Small intestine (tissue), 7 donors: ENCODE data around the gene CTSF. TPM values are rescaled to one million over a fixed set of nuclear protein-coding genes. Genes with fewer than 3 reads are reported as not detected.

Source experiments
- DNase-seq, 2 donors: peaks; one replicate each; pipeline versions ENCODE4 v3.0.0 to v3.0.0-alpha.2; 2013
- FAIRE-seq: peaks from 2 replicates; lab custom pipeline; 2012; peaks lifted over from hg19 to GRCh38; lab: Jason Lieb, UNC
- H3K27ac ChIP-seq, 3 donors: one replicate each; pipeline ENCODE4 v1.5.1; 2013; ENCODE audit warnings: low read length in 2 of 3, mild to moderate bottlenecking in 2 of 3, control low read depth in 1 of 3, inconsistent platforms in 1 of 3, low read depth in 1 of 3, moderate library complexity in 1 of 3
- H3K27me3 ChIP-seq, 3 donors: one replicate each; pipeline ENCODE4 v1.6.1; 2013; ENCODE audit warnings: low read length in 3 of 3, inconsistent platforms in 1 of 3; ENCODE audit not compliant: control insufficient read depth in 3 of 3, insufficient read depth in 3 of 3
- H3K36me3 ChIP-seq, 3 donors: one replicate each; pipeline ENCODE4 v1.6.1; 2013; ENCODE audit warnings: low read length in 3 of 3, inconsistent platforms in 1 of 3, low read depth in 1 of 3, mild to moderate bottlenecking in 1 of 3, moderate library complexity in 1 of 3; ENCODE audit not compliant: control insufficient read depth in 3 of 3, insufficient read depth in 2 of 3
- H3K4me1 ChIP-seq, 3 donors: one replicate each; pipeline ENCODE4 v1.6.1; 2013; ENCODE audit warnings: low read length in 2 of 3, inconsistent platforms in 1 of 3, low read depth in 1 of 3, mild to moderate bottlenecking in 1 of 3, moderate library complexity in 1 of 3; ENCODE audit not compliant: control insufficient read depth in 3 of 3, insufficient read depth in 2 of 3
- H3K4me3 ChIP-seq, 3 donors: one replicate each; pipeline ENCODE4 v1.5.1; 2013; ENCODE audit warnings: low read length in 3 of 3, control low read depth in 1 of 3, inconsistent platforms in 1 of 3, low read depth in 1 of 3, mild to moderate bottlenecking in 1 of 3, moderate library complexity in 1 of 3
- H3K9me3 ChIP-seq, 2 donors: one replicate each; pipeline ENCODE4 v1.6.1; 2013; ENCODE audit warnings: low read depth in 1 of 2, low read length in 1 of 2; ENCODE audit not compliant: control insufficient read depth in 2 of 2, insufficient read depth in 1 of 2
- WGBS, 3 donors: extraction: QIAGEN DNeasy Blood & Tissue Kit; methylation state at CpG; one replicate each; pipeline ENCODE4 v1.1.7; 2013; 5-methylcytosine and 5-hydroxymethylcytosine counted together
- polyA plus RNA-seq, 4 donors: library from polyadenylated mRNA; stranded (reverse) in 3 of 4; unstranded in 1 of 4; fragments of 200-250 nt in 3 of 4; fragments of 120-200 nt in 1 of 4; gene quantifications; one replicate each; pipeline versions ENCODE4 v1.2.1 to v1.2.3, GENCODE V29; 2013
- donor health status: healthy with polysubstance abuse.
- donor health status: control.
- donor health status: control.
- donor health status: Bipolar disorder and iron deficiency.
- donor health status: healthy.

CTSF gene
- polyA plus RNA-seq, 4 donors: 0.67 to 21.0 (median 7.8) TPM

DNA sequence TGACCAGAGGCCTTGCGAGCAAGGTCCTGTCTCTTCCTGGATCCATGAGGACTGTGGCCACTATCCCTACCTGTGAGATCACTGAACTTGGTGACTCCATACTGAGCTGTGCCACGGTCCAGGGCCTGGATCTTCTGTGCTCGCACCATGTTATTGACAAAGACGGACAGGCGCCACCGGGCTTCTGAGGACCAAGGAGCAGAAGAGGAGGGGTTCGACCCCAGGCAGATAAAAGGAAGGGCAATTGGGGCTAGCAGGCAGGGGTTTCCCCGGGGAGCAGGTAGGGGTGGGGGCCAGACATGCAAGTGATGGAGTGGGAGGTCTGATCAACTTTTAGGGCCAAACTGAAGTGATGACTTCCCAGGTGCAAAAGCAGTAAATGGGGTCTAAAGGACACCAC is 2.2 kb downstream of the CTSF start:
- FAIRE-seq (no peak), DNase-seq (no peak)
- Histone ChIP-seq H3K27me3 (peaks cover 0 to 28% (median 0%) of the 10 kb centered on the region in 3 donors), H3K4me3 (no peak overlapping the region), H3K27ac (no peak overlapping the region), H3K4me1 (no peaks in the 10 kb centered on the region), H3K9me3 (no peaks in the 10 kb centered on the region), H3K36me3 (peaks cover 0 to 3% (median 0%) of the 10 kb centered on the region in 3 donors)
- WGBS, 3 donors: 87 to 92% (median 91%) methylated on average over 8 of the region's 8 CpGs

DNA sequence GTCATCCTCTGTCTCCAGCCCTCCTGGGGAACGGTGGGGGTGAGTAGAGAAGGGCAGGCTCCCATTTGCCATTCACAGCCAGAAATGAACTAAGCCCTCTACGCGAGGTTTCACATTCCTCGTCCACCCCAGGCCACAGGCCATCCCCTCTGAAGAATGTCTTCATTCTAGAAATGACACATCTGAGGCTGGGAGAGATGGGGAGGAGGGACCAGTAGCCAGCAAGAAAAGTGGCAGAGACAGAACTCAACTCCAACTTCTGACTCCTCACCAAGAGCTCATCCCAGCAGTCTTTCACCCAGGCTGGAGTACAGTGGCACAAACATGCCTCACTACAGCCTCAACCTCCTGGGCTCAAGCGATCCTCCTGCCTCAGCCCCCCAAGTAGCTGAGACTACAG is 3.4 kb downstream of the CTSF start:
- FAIRE-seq: no peak
- DNase-seq: no peak
- Histone ChIP-seq H3K9me3 (no peaks in the 10 kb centered on the region), H3K4me1 (no peaks in the 10 kb centered on the region), H3K27me3 (peaks cover 0 to 31% (median 0%) of the 10 kb centered on the region in 3 donors), H3K4me3 (no peak overlapping the region), H3K27ac (no peak overlapping the region), H3K36me3 (peaks cover 0 to 3% (median 0%) of the 10 kb centered on the region in 3 donors)
- 87 to 94% (median 88%) methylated on average over 5 of the region's 5 CpGs for WGBS, 3 donors

DNA sequence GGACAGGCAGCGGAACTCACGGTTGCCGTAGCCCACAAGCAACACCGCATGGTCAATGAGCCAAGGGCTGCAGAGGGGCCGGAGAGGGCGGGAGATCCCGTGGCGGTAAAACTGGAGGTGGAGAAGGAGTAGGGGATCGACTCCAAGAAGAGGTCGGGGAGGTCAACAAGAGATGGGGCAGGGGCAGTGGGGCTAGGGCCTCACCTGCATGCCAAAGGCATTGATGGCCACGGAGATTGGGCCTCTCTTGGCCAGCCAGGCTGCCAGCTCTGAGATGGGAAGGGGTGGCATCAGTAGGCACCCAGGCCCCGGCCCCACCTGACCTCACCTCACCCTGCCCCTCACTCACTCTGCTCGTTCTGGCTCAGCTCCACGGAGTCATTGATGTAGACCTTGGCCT is 3.9 kb downstream of the CTSF start:
- H3K4me1 ChIP-seq: no peaks in the 10 kb centered on the region
- no peak overlapping the region for H3K27ac ChIP-seq
- FAIRE-seq (no peak), DNase-seq (no peak)
- WGBS, 3 donors: 87 to 91% (median 87%) methylated on average over 14 of the region's 14 CpGs
- no peaks in the 10 kb centered on the region for H3K9me3 ChIP-seq
- no peak overlapping the region for H3K4me3 ChIP-seq
- peaks cover 0 to 34% (median 0%) of the 10 kb centered on the region in 3 donors for H3K27me3 ChIP-seq
- H3K36me3 ChIP-seq: peaks cover 0 to 3% (median 0%) of the 10 kb centered on the region in 3 donors

DNA sequence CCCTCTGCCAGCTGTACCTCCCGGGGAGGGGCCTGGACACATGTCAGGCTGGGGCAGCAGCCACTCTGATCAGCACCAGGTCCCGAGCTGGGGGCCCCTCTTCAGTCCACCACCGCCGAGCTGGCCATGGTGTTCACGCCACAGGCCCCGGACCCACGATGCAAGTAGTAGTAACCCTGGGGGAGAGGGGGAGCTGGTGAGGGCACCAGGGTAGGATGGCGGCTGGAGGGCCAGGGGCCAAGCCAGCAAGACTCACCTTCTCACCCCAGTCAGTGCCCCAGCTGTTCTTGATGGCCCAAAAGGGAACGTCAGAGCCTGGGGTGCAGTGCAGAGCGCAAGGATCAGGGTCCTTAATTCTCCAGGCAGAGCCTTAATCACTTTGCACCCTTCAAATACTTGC is 4.6 kb downstream of the CTSF start:
- no peaks in the 10 kb centered on the region for H3K9me3 ChIP-seq
- H3K4me1 ChIP-seq: peaks cover 0 to 5% (median 3%) of the 10 kb centered on the region in 3 donors
- peaks cover 0 to 35% (median 0%) of the 10 kb centered on the region in 3 donors for H3K27me3 ChIP-seq
- no peak overlapping the region for H3K4me3 ChIP-seq
- no peak overlapping the region for H3K27ac ChIP-seq
- FAIRE-seq (no peak), DNase-seq (no peak)
- 93 to 94% (median 94%) methylated on average over 10 of the region's 10 CpGs for WGBS, 3 donors
- peaks cover 0 to 3% (median 0%) of the 10 kb centered on the region in 3 donors for H3K36me3 ChIP-seq

DNA sequence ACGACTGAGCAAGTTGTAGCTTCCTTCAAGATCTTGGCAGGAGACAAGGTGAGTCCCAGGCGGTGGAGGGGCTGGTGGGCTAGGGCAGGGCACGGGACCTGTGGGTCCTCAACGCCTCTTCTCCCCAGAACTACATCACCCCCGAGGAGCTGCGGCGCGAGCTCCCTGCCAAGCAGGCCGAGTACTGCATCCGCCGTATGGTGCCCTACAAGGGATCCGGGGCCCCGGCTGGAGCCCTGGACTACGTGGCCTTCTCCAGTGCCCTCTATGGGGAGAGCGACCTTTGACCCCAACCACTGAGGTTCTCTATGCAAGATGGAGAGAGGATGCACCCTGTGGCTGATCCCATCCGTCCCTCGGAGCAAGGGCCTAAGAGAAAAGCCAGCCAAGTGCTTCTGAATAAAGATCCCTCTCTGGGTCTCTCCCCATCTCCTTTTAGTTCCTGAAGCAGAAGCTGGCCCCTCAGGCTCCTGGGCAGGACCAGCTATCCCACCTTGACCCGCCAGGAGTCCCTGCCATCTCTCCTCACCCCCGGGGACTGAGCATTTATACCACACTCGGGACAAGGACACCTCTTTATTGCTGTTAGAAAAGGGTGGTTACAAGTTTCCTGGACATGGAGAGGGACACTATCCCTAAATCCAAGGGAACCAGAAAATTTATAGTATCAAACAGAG is 5.4 kb downstream of the CTSF start:
- peaks cover 0 to 3% (median 0%) of the 10 kb centered on the region in 3 donors for H3K36me3 ChIP-seq
- WGBS, 3 donors: 87 to 90% (median 88%) methylated on average over 20 of the region's 20 CpGs

DNA sequence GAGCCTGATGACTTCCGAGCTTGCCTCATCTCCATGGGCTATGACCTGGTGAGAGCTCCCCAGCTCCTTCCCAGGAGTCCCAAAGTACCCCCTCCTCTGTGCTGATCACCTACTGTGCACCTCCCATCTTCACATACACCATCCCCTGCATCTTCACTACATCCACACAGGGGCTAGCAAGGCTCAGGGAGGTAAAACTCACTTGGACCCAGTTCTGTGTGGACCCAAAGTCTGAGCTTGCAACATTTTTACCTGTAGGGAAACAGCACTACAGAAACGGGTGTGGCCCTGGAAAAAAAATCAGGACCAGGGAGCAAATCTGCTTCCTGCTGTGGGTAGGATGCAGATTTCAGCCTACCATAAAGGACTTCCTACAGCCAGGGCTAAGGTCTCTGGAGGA is 6.1 kb downstream of the CTSF start:
- no peak for FAIRE-seq
- 45 to 71% (median 50%) methylated on average over 2 of the region's 2 CpGs for WGBS, 3 donors
- H3K27ac ChIP-seq: no peak overlapping the region
- H3K9me3 ChIP-seq: no peaks in the 10 kb centered on the region
- H3K4me3 ChIP-seq: no peak overlapping the region
- DNase-seq: no peak
- H3K27me3 ChIP-seq: peaks cover 0 to 39% (median 6%) of the 10 kb centered on the region in 3 donors
- peaks cover 0 to 3% (median 0%) of the 10 kb centered on the region in 3 donors for H3K36me3 ChIP-seq
- peaks cover 0 to 6% (median 6%) of the 10 kb centered on the region in 3 donors for H3K4me1 ChIP-seq

More for the DNA sequence above, 5.4 kb downstream of the CTSF start:
- DNase-seq: no peak
- peaks cover 0 to 6% (median 6%) of the 10 kb centered on the region in 3 donors for H3K4me1 ChIP-seq
- H3K9me3 ChIP-seq: no peaks in the 10 kb centered on the region
- no peak for FAIRE-seq
- no peak overlapping the region for H3K4me3 ChIP-seq
- H3K27me3 ChIP-seq: peaks cover 0 to 39% (median 0%) of the 10 kb centered on the region in 3 donors
- H3K27ac ChIP-seq: no peak overlapping the region

DNA sequence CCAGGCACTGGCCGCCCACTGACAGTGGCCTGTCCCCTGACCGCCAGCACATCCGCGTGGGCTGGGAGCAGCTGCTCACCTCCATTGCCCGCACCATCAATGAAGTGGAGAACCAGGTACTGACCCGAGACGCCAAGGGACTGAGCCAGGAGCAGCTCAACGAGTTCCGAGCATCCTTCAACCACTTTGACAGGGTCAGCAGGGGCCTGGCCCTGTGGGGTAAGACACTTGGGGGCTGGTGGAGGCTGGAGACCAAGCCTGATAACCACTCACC is 6.5 kb downstream of the CTSF start:
- H3K9me3 ChIP-seq: no peaks in the 10 kb centered on the region
- H3K27ac ChIP-seq: no peak overlapping the region
- peaks cover 0 to 37% (median 6%) of the 10 kb centered on the region in 3 donors for H3K27me3 ChIP-seq
- peaks cover 0 to 3% (median 0%) of the 10 kb centered on the region in 3 donors for H3K36me3 ChIP-seq
- DNase-seq: no peak
- H3K4me3 ChIP-seq: no peak overlapping the region
- FAIRE-seq: no peak
- WGBS, 3 donors: 89 to 91% (median 89%) methylated on average over 8 to 9 of the region's 9 CpGs
- peaks cover 0 to 6% (median 6%) of the 10 kb centered on the region in 3 donors for H3K4me1 ChIP-seq

DNA sequence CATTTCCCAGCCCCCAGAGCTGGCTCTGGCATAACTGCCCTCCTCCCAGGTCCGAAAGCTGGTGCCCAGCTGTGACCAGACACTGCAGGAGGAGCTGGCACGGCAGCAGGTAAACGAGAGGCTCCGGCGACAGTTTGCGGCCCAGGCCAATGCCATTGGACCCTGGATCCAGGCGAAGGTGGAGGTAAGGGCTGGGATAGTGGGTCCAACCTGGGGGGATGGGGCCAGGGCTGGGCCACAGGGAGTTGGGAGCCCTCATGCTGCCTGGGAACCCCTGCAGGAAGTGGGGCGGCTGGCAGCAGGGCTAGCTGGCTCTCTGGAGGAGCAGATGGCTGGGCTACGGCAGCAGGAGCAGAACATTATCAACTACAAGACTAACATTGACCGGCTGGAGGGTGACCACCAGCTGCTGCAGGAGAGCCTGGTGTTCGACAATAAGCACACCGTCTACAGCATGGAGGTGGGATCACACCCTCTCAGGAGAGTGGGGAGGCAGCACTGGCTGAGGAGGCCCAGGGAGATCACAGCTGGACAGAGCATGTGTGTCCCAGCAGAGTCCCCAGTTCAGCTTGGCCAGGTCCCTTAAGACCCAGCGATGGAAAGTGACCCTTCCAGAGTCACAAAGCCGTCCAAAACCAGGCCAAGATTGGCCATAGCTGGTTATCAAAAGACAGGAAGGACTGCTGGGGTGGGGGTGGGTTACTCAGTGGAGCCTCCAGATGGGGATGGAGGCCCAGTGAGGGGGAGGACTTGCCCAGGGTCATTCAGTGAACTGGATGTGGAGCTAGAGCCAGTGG is 7.0 kb downstream of the CTSF start:
- FAIRE-seq: no peak
- WGBS, 3 donors: 77 to 81% (median 78%) methylated on average over 14 of the region's 14 CpGs
- Histone ChIP-seq H3K36me3 (peaks cover 0 to 3% (median 0%) of the 10 kb centered on the region in 3 donors), H3K4me3 (no peak overlapping the region), H3K9me3 (no peaks in the 10 kb centered on the region), H3K27ac (no peak overlapping the region), H3K4me1 (peaks cover 0 to 6% (median 6%) of the 10 kb centered on the region in 3 donors), H3K27me3 (peaks cover 0 to 36% (median 6%) of the 10 kb centered on the region in 3 donors)
- DNase-seq: no peak
